HEK293T (cell line): ENCODE data around the gene KRT38.

Experiments
- ARNT ChIP-seq: fragments of 450-650 bp; IDR thresholded peaks from 2 replicates; pipeline ENCODE4 v1.6.1; 2017; ENCODE audit warnings: mild to moderate bottlenecking
- NFRKB ChIP-seq: fragments of 450-650 bp; IDR thresholded peaks from 2 replicates; pipeline ENCODE4 v1.6.1; 2016; ENCODE audit warnings: mild to moderate bottlenecking, moderate library complexity
- SUZ12 ChIP-seq: fragments of 450-650 bp; IDR thresholded peaks from 2 replicates; pipeline ENCODE4 v1.6.1; 2016; ENCODE audit warnings: mild to moderate bottlenecking

GRCh38 chr17:41478237-41478636 lies 37.5 kb upstream of the KRT38 start:
- TF ChIP-seq ARNT: no peak
- TF ChIP-seq SUZ12: no peak
- TF ChIP-seq NFRKB: no peak
